Frontal cortex (tissue), 4 donors: Measurements from ENCODE around the gene AGT. TPM values are rescaled to one million over a fixed set of nuclear protein-coding genes. Genes with fewer than 3 reads are reported as not detected.
"Not testable (repeated sequence)": the region's sequence is repeated elsewhere in the genome, so short reads cannot be mapped to it uniquely, and the experiment has no call there.

Experiments used
- DNase-seq, 2 donors: peaks; one replicate each; pipeline ENCODE4 v3.0.0; 2012; ENCODE audit warnings: low spot score in 2 of 2
- FAIRE-seq: peaks from 2 replicates; lab custom pipeline; 2012; peaks lifted over from hg19 to GRCh38; lab: Jason Lieb, UNC
- total RNA-seq: library from RNA; depleted of rRNA; stranded (reverse); fragments of >200 nt; gene quantifications from one replicate; pipeline ENCODE4 v1.2.3, GENCODE V29; 2014
- donor health status: control.
- donor health status: control.
- donor health status: control.

Gene AGT
- total RNA-seq, 1 donor from 2014 or later: 4.1 TPM

DNA sequence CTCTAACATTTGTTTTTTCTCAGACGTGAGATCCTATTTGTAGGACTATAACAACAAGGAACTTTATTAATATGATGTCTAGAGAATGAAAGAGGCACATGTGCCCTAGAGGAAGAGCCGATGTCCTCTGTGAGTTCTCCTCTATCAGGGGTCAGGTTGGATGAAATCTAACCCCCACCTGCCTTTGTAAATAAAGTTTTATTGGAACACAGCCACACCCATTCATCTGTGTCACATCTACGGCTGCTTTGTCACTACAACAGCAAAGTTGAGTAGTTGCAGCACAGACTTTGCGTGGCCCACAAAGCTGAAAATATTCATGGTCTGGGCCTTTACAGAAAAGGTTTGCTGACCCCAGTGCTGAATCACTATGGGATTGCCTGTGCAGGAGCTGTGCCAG, 32.7 kb upstream of the AGT start:
- no peak for DNase-seq
- no peak for FAIRE-seq

DNA sequence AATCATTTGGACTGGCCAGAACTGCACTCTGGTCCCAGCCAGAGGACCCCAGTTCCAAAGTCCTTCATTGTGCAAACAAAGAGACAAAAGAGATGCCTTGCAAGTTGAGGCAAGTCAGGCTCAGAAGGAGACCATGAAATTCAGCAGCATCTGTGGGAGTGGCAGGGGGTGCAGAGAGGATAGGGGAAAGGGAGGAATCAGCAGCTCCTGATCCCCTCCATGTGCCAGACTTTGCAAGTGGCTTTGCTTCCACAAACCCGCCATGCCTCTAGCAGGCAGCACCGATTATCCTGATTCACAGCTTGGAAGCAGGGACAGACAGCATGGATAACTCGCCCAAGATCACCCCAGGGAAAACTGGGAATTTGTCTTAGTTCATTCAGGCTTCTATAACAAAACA, 31.1 kb upstream of the AGT start:
- no peak for FAIRE-seq
- DNase-seq: no peak

GRCh38 chr1:230744382-230744781, 30.5 kb upstream of the AGT start:
- no peak for FAIRE-seq

GRCh38 chr1:230743899-230744298, 30.0 kb upstream of the AGT start:
- DNase-seq (no peak), FAIRE-seq (no peak)

More at GRCh38 chr1:230744382-230744781, 30.5 kb upstream of the AGT start:
- no peak for DNase-seq

GRCh38 chr1:230739564-230740290, 25.8 kb upstream of the AGT start:
- no peak for FAIRE-seq

DNA sequence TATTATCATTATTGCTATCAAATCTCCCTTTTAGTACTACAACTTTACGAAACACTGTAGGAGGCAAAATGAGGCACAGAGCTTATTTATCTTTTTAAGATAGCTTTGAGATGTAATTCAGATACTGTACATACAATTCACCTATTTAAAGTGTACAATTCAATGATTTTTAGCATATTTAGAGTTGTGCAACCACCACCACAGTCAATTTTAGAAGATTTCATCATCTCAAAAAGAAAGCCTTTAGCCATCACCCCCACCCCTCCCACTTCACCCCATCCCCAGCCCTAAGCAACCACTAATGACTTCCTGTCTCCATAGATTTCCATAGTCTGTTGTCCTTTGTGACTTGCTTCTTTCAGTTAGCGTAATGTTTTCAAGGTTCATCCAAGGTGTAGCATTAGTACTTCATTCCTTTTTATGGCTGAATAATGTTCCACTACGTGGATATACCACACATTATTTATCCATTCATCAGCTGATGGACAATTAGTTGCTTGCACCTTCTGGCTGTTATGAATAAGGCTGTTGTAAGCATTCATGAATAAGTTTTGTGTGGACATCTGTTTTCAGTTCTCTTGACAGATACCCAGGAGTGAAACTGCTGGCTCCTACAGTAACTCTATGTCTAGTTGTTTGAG, 23.8 kb upstream of the AGT start:
- no peak for FAIRE-seq
- no peak for DNase-seq

More at GRCh38 chr1:230739564-230740290, 25.8 kb upstream of the AGT start:
- DNase-seq: no peak

- FAIRE-seq: no peak
Measured at GRCh38 chr1:230735447-230735846, 21.5 kb upstream of the AGT start.

DNA sequence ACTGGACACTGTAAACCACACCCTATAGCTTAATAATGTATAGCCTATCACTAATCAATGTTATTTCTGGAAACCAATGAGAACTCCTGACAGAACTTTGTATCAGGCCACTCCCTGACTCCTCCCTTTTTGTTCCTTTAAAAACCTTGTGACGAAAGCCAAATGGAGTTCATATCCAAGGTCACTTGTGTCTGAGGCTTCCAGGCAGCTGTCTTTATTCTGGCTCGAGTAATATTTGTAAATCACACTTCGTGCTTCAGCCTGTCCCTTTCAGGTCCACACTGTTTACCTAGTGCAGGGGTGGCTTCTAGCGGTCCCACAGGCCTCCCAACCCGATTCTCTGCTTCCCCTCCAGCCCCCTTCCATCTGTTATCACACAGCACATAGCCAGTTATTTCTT, 17.1 kb upstream of the AGT start:
- DNase-seq (no peak), FAIRE-seq (no peak)

More at GRCh38 chr1:230735447-230735846, 21.5 kb upstream of the AGT start:
- DNase-seq: no peak

DNA sequence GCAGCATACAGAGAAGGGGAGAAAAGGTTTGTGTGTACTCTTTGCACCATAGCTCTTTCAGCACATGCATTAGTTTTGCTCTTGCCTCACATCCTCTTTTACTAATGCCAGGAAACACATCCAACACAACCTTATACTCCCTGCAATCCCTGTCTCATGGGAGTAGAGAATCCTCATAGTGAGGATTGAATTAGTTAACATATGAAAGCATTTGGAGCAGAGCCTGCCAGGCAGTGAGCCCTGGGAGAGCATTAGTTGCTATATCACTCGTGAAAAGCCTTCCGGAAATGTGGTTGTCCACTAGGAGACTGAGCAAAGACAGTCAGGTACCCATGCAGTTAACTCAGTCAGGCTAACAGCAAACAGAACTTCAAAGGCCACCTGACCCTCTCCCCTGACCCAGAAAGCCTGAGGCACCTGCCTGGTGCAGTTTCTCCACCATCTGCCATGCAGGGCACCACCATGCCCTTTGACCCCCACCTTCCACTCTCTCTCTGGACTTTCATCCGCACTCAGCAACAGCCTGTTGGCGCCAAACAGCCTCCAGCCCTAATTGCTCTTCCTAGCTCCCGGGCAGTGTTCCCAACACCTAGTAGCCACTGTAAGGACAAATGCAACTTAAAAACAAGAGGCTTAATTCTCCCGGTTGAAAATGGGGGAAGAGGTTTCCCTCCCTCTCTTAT, 14.9 kb upstream of the AGT start:
- FAIRE-seq (no peak), DNase-seq (no peak)

- no peak for DNase-seq
- FAIRE-seq: no peak
Measured at GRCh38 chr1:230725256-230726012, 11.5 kb upstream of the AGT start.

DNA sequence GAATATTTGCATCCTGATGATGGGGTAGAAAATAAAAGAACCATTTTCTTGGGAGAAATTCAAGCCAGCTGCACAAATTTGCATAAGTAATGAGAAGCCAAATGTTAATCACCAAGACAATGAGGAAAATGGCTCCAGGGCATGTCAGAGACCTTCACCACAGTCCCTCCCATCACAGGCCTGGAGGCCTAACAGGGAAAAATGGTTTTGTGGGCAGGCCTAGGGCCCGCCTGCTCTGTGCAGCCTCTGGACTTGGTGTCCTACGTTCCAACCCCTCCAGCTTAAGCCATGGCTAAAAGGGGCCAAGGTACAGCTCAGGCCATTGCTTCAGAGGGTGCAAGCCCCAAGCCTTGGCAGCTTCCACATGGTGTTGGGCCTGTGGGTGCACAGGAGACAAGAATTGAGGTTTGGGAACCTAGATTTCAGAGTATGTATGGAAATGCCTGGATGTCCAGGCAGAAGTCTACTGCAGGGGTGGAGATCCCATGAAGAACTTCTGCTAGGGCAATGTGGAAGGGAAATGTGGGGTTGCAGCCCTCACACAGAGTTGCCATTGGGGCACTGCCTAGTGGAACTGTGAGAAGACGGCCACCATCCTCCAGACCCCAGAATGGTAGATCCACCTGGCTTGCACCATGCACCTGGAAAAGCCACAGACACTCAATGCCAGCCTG, 8.1 kb upstream of the AGT start:
- not testable (repeated sequence) for DNase-seq, FAIRE-seq

DNA sequence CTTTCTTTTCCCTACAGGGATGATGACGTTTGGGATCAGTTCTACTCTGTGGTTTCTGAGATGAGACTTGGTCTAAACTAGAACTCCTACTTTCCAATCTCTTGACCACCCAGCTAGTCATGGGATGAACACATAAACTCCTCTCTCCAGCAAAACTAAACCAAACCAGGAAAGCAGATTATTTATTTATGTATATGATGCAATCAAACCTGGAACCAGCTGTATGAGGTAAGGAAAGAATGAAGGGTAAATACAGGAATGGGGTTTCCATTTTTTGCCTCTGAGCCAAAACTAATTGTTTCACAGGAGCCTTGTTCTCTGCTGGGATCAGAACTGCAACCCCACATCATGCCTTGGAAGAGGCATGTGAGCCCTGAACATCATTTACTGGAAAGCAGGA, 3.3 kb upstream of the AGT start:
- DNase-seq: no peak
- no peak for FAIRE-seq

- DNase-seq, FAIRE-seq: not testable (repeated sequence)
Measured at GRCh38 chr1:230716453-230716852, 2.5 kb upstream of the AGT start.

DNA sequence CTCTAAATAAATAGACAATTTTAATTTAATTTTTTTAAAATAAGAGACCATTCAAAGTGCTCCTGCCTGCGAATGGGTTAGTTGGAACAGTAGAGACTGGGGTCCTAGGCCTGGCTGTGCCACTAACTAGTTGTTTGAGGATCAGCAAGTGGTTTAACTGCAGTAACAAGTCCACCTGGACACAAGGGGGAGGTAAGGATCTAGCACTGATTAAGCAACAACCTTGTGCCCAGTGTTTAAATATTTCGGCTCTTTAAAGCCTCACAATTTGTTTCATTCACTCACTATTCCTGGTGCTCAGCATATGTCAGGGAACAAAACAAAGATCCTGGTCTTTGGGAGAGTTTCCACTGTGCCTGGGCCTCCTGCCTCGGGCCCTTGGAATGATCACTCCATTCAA, 1.6 kb upstream of the AGT start:
- DNase-seq (no peak), FAIRE-seq (no peak)

GRCh38 chr1:230713547-230713914, 391 bp downstream of the AGT start:
- FAIRE-seq: no peak
- DNase-seq: no peak

DNA sequence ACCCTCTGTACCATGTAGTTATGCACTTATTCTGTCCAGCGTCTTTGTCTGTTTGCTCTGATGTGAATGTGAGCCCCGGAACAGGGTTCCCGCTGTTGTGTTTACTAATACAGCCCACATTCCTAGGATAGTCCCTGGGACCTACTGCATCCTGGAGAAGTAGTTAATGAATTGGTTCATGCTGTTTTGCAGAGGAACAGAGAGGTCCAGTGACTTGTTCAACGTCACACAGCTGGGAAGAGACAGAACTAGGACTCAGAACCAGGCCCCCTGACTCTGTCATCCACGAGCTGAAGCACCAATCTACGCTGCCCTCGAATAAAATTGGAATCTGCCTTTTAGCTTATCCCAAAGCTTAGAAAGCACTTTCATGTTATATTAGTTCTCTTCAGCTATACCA, 784 bp downstream of the AGT start:
- DNase-seq (no peak), FAIRE-seq (no peak)

DNA sequence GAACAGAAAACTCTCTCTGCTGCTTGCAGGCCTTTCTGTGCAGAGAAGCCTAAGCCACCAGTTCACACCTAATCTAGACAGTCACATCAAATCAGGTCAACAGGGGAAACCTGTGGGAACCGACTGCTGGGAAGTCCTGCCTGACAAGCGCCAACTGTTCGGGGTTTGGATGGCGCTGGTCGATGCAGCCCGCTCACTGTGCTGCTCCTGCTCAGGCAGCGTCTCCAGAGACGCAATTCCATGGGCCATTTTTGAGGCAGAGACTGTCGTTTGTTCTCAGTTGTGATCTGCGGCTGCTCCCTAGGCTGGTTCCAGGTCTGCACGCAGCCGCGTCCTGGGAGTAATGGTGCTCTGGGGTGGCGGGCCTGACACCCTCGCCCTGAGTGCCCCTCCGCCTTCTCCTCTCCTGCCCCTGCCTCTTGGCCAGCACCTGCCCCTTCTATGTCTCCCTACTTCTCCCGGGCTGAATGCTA, 1.4 kb downstream of the AGT start:
- FAIRE-seq (no peak), DNase-seq (no peak)

DNA sequence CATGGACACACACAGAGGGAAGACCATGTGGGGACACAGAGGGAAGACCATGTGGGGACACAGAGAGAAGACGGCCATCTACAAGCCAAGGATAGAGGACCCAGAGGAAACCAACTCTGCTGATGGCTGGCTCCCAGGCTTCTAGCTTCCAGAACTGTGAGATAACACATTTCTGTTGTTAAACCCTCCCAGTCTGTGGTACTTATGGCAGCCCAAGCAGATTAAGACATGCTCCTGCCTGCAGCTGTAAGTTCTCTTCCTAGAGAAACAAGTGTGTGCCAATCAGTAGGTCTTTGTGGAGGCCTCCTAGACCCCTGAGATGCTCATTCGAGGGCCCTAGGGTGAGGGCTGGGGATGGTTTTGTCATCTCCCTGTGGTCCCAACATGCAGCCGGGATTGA, 2.7 kb downstream of the AGT start:
- DNase-seq (no peak), FAIRE-seq (no peak)

GRCh38 chr1:230710543-230710904, 3.4 kb downstream of the AGT start:
- no peak for FAIRE-seq
- DNase-seq: no peak
